PFSK-1 (cell line): ENCODE data around the gene ANKRD18B.

Source experiments
- FOXP2 ChIP-seq: optimal IDR thresholded peaks from 2 replicates; pipeline ENCODE3; 2011; ENCODE audit warnings: borderline replicate concordance, control low read depth, inconsistent platforms; ENCODE audit not compliant: insufficient read depth; ENCODE audit errors: extremely low read length, extremely low read depth
- POLR2AphosphoS5 ChIP-seq: IDR thresholded peaks from 2 replicates; pipeline ENCODE4 v1.6.1; 2012; ENCODE audit warnings: low read depth, mild to moderate bottlenecking, control low read depth, low read length, moderate library complexity
- SIN3A ChIP-seq: IDR thresholded peaks from 2 replicates; pipeline ENCODE4 v1.6.1; 2012; ENCODE audit warnings: mild to moderate bottlenecking, low read length, moderate library complexity, borderline replicate concordance; ENCODE audit not compliant: insufficient read depth
- TAF1 ChIP-seq: IDR thresholded peaks from 2 replicates; pipeline ENCODE4 v1.6.1; 2012; ENCODE audit warnings: low read length, control low read depth, borderline replicate concordance; ENCODE audit not compliant: insufficient read depth
- TF ChIP-seq, protein P1 (sequence below), 2 experiments: IDR thresholded peaks; 2 replicates each; pipeline versions ENCODE4 v1.6.1 to v1.8.0; 2011 to 2012; ENCODE audit warnings: low read depth in 2 of 2, low read length in 2 of 2, control low read depth in 1 of 2, inconsistent platforms in 1 of 2, mild to moderate bottlenecking in 1 of 2, moderate library complexity in 1 of 2; ENCODE audit not compliant: insufficient read depth in 1 of 2

ANKRD18B gene

DNA sequence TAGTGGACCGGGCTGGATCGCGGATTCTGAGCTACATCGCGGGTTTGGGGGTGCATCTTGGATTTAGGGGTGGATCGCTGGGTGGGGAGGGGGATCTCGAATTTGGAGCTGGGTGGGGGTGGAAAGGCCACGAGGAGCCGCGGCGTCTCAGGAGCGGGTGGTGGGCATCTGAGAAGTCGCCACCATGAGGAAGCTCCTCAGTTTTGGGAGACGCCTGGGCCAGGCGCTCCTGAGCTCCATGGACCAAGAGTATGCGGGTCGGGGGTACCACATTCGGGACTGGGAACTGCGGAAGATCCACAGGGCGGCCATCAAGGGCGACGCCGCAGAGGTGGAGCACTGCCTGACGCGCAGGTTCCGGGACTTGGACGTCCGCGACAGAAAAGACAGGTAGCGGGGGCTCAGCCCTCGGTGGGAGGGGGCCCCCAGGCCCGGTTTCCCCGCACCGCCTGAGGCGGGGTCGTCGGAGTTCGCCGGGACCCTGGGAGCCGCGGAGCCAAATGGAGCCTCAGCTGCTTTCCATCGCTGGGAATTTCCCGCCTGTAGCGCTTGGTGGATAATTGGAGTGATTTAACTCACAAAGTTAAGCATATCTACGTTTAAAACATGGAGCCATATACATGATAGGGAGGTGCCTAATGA lies 376 bp downstream of the ANKRD18B start:
- no peak for TF ChIP-seq SIN3A
- TF ChIP-seq TAF1: no peak
- TF ChIP-seq FOXP2: no peak

DNA sequence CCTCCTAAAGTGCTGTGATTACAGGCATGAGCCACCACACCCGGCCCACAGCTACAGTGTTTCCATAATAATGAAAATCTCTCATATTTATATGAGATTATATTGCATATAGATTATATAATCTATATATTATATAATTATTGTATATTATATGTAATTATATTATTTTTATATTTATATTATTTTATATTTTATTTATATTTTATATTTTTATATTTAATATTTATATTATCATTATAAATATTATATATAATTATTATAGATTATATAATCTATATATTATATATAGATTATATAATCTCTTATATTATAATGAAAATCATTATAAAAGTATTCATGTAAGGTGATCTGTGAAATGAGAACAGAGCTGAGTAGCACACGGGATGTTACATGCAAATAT lies 11.5 kb downstream of the ANKRD18B start:
- TF ChIP-seq, protein P1, sequence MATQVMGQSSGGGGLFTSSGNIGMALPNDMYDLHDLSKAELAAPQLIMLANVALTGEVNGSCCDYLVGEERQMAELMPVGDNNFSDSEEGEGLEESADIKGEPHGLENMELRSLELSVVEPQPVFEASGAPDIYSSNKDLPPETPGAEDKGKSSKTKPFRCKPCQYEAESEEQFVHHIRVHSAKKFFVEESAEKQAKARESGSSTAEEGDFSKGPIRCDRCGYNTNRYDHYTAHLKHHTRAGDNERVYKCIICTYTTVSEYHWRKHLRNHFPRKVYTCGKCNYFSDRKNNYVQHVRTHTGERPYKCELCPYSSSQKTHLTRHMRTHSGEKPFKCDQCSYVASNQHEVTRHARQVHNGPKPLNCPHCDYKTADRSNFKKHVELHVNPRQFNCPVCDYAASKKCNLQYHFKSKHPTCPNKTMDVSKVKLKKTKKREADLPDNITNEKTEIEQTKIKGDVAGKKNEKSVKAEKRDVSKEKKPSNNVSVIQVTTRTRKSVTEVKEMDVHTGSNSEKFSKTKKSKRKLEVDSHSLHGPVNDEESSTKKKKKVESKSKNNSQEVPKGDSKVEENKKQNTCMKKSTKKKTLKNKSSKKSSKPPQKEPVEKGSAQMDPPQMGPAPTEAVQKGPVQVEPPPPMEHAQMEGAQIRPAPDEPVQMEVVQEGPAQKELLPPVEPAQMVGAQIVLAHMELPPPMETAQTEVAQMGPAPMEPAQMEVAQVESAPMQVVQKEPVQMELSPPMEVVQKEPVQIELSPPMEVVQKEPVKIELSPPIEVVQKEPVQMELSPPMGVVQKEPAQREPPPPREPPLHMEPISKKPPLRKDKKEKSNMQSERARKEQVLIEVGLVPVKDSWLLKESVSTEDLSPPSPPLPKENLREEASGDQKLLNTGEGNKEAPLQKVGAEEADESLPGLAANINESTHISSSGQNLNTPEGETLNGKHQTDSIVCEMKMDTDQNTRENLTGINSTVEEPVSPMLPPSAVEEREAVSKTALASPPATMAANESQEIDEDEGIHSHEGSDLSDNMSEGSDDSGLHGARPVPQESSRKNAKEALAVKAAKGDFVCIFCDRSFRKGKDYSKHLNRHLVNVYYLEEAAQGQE (IDR thresholded peaks at IDR 0.05; ENCODE audit: insufficient read depth in 1 of 2, low read depth in 2 of 2, low read length in 2 of 2): no peak
- TF ChIP-seq SIN3A (no peak), POLR2AphosphoS5 (no peak), FOXP2 (no peak), TAF1 (no peak)

DNA sequence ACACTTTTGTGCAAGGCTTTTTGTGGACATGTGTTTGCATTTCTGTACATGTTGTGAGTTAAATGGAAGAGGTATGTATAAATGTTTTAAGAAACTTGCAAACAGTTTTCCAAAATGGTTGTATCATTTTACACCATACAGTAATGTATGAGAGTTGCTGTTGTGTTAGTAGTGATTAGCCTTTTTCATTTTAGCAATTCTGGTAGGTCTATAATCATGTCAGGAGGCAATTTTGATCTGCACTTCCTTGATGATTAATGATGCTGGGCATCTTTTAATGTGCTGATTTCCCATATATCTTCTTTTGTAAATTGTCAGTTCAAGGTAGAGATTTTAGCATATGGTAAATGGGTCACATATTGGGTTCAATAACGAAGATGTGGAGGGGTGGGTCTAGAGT lies 87.3 kb downstream of the ANKRD18B start:
- TF ChIP-seq SIN3A (no peak), FOXP2 (no peak), POLR2AphosphoS5 (no peak), TAF1 (no peak)
- TF ChIP-seq, protein P1 (IDR thresholded peaks at IDR 0.05; ENCODE audit: insufficient read depth in 1 of 2, low read depth in 2 of 2, low read length in 2 of 2): no peak

DNA sequence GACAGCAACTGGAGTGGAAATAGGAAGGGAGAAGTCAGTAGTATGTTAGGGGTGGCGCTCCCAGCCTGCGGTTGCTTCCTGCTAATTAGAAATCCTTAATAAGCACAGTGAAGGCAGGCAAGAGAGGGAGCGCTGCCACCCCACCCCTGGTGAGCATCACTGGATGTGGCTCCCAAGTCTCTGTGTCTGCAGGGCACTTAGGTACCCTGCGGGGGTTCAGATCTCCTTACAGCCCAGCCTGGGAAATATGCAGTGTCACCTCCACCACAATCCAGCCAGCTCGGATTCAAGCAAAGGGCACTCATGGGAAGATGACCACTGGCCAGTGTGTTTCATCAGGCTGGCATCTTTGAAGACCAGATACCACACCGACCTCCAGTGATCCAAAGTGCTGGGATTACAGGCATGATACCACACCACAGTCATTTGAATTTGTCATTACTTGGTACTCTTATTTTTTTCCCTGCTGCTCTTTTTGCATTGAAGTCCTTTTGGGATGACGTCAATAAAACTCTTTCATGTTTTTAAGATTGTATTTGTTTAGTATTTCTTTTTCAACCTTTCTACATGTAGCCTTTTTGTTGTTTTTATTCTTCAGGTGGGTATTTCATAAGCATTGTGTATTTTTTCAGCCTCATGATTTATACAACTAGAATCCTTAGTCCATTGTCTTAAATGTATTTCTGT lies 90.1 kb downstream of the ANKRD18B start:
- TF ChIP-seq, protein P1 (IDR thresholded peaks at IDR 0.05; ENCODE audit: insufficient read depth in 1 of 2, low read depth in 2 of 2, low read length in 2 of 2): no peak
- TF ChIP-seq SIN3A (no peak), FOXP2 (no peak), POLR2AphosphoS5 (no peak), TAF1 (no peak)

DNA sequence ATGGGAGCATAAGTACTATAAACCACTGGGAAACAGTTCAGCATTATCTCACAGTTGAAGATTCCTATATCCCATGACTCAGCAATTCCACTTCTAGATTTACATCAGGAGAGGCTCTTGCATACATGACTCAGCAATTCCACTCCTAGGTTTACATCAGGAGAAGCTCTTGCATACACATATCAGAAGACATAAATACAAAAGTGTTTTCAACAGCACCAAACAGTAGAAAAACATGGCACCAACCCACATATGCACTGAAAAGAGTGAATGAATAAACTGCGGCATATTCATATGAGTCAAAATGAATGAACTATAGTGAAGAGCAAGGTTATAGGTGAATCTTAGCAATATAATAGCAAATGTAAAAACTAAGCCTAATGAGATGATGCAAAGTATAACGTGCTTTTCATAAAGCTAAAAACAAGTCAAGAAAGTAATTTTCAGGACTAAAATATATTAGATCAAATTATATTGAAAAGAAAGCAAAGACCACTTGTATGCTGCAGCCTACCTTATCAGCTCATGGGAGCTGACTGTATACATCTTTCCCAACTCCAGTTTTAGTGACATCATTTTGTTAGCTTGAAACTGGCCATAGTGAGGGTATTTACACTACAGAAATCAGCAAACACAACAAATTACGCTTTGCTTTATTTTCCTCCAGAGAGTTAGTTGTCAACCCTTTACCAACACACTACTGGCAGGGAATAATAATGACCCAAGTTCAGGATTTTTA lies 95.8 kb downstream of the ANKRD18B start:
- TF ChIP-seq, protein P1 (IDR thresholded peaks at IDR 0.05; ENCODE audit: insufficient read depth in 1 of 2, low read depth in 2 of 2, low read length in 2 of 2): no peak
- TF ChIP-seq FOXP2 (no peak), TAF1 (no peak), SIN3A (no peak), POLR2AphosphoS5 (no peak)
